HG02610 (cell line): ENCODE data around the gene SLC30A5.
"Not testable (repeated sequence)": the region's sequence is repeated elsewhere in the genome, so short reads cannot be mapped to it uniquely, and the experiment has no call there.

Experiments used
- ATAC-seq: cut with Tn5 transposase; IDR thresholded peaks from one replicate; pipeline ENCODE4 v1.9.1; 2021; ENCODE audit warnings: mild to moderate bottlenecking, moderate library complexity; ENCODE audit not compliant: unreplicated experiment

SLC30A5 gene

DNA sequence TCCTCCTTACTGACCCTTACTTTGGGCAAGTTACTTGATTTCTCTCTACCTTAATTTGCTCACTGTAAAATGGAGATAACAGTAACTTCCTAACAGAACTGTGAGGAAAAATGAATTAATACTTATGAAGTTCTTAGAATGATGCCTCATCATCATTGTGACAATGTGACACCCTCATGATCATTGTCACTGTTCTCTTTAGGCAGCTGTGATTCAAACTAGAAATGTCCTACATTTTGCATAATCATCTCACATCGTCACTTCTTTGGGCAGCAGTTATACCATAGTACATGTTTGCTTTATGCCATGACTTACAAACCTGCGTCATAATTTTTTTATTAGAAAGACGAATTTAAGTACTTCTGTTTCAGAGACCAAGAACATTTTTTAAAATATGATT is 9.7 kb downstream of the SLC30A5 start:
- ATAC-seq: no peak

DNA sequence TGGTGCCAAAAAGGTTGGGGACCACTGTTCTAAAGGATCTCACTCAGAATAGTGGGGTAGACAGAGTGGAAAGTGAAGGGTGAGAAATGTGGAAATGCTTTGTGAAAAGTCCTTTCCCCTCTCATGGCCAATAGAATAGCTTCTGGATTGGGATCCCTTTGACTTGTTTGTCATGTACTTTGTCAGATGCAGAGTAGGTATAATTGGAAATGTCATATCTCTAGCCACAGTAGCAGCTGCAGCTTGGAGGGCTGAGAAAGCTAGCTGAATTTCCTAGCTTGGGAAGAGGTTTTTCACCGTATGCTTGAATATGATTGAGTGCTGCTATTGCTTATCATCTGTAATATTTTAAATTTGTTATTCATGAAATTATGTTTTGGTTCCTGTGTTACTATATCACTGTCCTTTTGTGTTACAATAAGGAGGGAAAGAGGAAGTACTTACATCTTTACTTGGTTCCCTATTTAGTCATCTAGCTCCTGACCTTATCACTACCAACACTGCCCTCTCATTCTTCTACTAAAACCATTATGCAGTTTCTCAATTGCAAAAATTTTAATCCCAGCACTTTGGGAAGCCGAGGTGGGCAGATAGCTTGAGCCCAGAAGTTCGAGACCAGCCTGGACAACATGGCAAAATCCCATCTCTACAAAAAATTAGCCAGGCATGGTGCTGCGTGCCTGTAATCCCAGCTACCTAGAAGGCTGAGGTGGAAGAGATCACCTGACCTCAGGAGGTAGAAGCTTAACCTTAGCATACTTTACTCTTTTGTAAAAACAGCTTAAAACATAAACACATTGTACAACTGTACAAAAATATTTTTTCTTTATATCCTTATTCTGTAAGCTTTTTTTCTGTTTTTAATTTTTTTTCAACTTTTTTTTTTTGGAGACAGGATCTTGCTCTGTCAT is 12.4 kb downstream of the SLC30A5 start:
- peak; percentile 93 for ATAC-seq

DNA sequence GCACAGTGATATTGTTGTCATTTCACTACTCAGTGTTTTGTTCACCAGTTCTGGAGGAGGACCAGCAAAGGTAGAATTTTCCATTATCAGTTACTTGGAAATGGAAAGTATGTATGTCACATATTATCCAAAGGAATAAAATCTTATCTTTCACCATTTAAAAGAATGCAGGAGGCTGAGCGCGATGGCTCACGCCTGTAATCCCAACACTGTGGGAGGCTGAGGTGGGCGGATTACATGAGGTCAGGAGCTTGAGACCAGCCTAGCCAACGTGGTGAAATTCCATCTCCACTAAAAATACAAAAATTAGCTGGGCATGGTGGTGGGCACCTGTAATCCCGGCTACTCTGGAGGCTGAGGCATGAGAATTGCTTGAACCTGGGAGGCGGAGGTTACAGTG is 14.6 kb downstream of the SLC30A5 start:
- not testable (repeated sequence) for ATAC-seq

DNA sequence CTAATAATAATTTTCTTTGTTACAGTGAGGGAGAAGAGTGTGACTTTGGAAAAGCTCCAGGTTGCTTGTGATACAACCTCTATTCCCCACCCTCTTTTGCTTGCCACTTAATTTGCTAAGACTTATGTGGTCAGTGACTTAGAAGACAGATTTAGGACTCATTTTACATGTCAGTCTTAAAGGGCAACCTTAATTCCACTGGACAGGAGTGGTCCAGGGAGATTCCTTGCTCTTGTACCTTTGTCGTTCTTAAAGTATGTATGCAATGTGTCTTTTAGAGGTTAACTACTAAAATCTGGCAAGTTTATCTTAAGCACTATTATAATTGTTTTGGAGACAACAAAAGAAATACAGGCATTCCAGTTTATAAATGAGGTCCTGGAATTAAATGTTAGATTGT is 20.0 kb downstream of the SLC30A5 start:
- no peak for ATAC-seq

DNA sequence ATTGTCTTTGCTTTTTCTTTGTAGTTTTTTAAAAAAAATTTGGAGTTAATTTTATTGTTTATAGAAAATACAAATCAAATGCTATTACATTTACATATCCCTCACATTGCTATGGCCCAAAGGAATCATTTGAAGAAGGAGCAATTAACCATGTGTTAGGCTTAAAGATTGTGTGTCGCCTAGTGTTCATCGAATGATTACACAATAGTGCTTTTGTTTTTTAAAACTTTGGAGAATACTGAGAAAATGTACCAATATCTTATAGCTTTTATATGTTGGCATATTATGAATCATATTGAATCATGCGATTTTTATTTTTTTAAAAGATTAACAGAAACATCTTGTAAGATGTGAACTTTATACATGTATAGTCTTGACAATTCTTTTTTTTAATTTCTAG is 21.7 kb downstream of the SLC30A5 start:
- ATAC-seq: no peak

DNA sequence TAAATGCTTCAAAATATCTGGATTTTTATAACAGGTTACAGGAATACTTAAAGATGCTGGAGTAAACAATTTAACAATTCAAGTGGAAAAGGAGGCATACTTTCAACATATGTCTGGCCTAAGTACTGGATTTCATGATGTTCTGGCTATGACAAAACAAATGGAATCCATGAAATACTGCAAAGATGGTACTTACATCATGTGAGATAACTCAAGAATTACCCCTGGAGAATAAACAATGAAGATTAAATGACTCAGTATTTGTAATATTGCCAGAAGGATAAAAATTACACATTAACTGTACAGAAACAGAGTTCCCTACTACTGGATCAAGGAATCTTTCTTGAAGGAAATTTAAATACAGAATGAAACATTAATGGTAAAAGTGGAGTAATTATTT is 35.6 kb downstream of the SLC30A5 start:
- ATAC-seq: no peak

DNA sequence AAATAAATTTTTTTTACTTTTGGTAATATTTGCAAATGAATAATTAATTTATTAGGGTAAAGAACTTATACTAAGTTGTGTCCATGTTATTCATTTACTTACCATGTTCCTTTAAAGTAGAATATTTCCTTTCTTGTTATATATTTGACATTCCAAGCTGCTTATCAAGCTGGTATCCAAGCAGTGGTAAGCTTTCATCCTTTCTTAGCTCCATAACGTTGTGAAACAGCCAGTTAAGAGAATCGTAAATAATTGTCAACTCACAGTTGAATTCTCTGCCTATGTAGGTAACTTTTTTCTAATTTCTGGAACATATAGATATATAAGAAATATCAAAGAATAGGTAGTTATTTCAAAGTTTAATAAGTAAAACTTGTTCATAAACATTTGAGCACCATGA is 36.4 kb downstream of the SLC30A5 start:
- ATAC-seq: no peak

DNA sequence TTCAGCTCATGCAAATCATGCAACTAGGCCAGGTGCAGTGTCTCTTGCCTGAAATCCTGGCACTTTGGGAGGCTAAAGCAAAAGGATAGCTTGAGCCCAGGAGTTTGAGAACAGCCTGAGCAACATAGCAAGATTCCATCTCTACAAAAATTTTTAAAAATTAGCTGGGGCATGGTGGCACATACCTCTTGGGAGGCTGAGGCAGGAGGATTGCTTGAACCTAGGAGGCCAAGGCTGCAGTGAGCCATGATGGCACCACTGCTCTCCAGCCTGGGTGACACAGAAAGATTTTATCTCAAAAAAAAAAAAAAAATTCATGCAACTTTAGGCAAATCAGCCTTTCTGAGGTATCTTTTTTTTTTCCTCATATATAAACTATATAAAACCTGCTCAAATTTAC is 37.5 kb downstream of the SLC30A5 start:
- no peak for ATAC-seq

DNA sequence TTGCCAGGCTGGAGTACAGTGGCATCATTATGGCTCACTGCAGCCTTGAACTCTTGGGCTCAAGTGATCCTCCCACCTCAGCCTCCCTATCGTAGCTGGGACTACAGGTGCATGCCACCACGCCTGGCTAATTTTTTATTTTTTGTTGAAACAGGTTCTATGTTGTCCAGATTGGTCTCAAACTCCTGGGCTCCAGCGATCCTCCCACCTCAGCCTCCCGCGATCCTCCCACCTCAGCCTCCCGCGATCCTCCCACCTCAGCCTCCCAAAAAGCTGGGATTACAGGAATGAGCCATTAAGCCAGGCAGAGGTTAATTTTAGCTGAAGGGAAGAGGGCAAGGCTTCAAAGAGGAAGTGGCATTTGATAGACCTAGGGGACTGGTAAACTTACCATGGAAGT is 40.3 kb downstream of the SLC30A5 start:
- ATAC-seq: no peak

DNA sequence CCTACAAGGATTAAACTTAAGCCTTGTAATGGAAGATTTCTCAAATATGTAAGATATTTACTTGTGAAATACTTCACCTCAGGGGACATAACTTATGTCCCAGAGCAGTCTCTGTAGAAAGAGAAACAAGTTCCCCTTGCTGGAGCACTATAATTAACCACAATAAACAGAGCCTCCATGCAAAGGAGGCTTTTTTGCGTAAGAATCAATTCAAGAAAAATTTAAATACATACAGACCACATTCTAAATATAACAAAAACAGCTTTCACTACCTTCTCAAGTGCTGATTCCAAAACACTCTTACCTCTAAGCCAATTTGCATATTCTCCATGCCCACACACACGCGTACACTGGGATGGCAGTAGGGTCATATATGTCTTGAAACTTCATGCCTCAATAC is 42.5 kb downstream of the SLC30A5 start:
- ATAC-seq: peak; percentile 91

DNA sequence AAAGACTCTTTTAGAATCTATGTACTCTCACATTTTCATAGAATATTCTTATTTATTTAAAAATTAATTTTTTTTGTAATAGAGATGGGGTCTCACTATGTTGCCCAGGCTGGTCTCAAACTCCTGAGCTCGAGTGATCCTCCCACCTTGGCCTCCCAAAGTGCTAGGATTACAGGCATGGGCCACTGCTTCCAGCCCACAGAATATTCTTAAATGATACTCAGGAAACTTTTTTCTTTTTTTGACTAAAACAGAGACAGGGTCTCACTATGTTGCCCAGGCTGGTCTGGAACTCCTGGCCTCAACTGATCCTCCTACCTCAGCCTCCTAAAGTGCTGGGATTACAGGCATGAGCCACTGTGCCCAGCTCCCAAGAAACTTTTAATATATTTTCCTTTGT is 43.4 kb downstream of the SLC30A5 start:
- not testable (repeated sequence) for ATAC-seq

DNA sequence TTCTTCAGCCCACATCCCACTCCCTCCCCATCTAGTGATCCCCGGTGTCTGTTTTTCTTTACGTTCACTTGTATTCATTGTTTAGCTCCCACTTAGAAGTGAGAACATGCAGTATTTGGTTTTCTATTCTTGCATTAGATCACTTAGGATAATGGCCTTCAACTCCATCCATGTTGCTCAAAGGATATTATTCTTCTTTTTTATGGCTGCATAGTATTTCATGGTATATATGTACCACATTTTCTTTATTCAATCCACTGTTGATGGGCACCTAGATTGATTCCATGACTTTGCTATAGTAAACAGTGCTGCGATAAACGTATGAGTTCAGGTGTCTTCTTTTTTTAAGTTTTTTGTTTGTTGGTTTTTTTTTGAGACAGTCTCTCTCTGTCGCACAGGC is 44.0 kb downstream of the SLC30A5 start:
- ATAC-seq: no peak

DNA sequence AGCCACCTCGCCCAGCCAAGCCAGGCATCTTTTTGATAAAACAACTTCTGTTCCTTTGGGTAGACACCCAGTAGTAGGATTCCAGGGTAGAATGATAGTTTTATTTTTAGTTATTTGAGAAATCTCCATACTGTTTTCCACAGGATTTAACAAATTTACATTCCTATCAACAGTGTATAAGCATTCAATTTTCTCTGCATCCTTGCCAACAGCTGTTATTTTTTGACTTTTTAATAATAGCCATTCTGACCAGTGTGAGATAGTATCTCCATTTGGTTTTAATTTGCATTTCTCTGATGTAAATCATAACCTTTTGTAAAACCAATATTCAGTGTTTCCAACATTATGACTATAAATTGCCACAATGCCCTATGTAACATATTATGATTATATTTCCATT is 45.0 kb downstream of the SLC30A5 start:
- ATAC-seq: no peak

DNA sequence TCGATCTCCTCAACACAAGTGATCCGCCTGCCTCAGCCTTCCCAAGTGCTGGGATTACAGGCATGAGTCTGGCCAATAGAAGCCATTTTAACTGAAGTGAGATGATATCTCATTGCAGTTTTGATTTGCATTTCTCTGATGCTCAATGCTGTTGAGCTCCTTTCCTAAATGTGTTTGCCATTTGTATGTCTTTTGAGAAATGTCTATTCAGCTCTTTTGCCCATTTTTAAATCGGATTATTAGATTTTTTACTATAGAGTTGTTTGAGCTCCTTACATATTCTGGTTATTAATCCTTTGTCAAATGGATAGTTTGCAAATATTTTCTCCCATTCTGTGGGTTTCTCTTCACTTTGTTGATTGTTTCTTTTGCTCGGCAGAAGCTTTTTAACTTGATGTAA is 46.4 kb downstream of the SLC30A5 start:
- ATAC-seq: not testable (repeated sequence)

DNA sequence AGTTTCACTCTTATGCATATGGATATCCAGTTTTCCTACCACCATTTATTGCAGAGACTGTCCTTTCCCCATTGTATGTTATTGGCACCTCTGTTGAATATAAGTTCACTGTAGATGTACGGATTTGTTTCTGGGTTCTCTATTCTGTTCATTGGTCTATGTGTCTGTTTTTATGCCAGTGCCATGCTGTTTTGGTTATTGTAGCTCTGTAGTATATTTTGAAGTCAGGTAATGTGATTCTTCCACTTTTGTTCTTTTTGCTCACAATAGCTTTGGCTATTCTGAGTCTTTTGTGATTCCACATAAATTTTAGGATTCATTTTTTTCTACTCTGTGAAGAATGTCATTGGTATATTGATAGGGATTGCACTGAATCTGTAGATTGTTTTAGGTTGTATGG is 47.0 kb downstream of the SLC30A5 start:
- ATAC-seq: no peak

DNA sequence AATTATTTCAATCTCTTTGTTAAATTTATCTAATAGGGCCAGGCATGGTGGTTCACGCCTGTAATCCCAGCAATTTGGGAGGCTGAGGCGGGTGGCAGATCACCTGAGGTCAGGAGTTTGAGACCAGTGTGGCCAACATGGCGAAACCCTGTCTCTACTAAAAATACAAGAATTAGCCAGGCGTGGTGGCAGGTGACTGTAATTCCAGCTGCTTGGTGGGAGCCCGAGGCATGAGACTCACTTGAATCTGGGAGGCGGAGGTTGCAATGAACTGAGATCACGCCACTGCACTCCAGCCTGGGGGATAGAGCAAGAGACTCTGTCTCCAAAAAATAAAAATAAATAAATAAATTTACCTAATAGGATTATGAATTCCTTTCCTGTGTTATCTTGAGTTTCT is 54.8 kb downstream of the SLC30A5 start:
- ATAC-seq: not testable (repeated sequence)

DNA sequence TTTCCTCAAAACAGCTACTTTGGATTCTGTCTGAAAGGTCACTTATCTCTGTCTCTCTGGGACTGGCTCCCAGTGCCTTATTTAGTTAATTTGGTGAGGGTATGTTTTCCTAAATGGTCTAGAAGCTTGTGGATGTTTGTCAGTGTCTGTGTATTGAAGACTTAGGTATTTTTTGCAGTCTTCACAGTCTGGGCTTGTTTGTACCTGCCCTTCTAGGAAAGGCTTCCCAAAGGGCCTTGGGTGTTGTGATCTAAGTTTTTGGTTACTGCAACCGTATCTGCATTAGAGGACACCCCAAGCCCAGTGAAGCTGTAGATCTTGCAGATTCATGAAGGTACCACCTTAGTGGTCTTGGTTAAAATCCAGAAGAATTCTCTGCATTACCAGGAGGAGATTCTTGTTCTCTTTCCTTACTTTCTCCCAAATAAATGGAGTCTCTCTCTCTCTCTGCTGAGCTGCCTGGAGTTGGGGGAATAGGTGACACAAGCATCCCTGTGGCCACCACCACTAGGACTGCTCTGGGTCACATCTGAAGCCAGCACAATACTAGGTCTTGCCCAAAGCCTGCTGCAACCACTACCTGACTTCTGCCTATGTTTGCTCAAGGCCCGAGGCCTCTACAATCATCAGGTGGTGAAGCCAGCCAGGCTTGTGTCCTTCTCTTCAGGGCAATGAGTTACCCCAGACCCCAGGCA is 55.3 kb downstream of the SLC30A5 start:
- no peak for ATAC-seq

DNA sequence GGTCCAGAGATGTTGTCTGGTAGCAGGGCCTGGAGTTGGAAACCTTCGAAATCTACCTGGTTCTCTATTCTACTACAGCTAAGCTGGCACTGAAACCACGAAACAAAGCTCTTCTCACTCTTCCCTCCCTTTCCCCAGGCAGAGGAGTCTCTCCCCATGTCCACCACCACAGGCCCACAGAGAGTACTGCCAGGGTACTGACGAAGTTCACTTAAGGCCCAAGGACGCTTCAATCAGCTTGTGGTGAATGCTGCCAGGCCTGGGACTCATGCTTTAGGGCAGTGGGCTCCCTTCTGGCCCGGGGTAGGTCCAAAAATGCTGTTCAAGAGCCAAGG is 55.8 kb downstream of the SLC30A5 start:
- ATAC-seq: no peak

DNA sequence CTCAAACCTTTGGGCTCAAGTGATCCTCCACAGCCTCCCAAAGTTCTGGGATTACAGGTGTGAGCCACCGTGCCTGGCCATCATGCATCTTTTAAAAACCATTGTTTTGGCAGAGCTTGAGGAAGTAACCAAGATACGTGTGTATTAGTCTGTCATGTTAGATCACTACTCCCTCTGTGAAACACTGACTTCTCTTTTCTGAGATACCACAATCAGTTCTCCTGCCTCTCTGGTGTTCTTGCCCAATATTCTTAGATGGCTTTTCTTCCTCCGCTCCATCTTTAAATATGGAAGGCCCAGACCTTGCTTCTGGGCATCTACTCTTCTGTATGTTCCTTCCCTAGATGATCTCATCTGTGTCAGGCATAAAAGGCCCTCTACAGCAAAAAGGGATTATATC is 58.9 kb downstream of the SLC30A5 start:
- ATAC-seq: no peak

DNA sequence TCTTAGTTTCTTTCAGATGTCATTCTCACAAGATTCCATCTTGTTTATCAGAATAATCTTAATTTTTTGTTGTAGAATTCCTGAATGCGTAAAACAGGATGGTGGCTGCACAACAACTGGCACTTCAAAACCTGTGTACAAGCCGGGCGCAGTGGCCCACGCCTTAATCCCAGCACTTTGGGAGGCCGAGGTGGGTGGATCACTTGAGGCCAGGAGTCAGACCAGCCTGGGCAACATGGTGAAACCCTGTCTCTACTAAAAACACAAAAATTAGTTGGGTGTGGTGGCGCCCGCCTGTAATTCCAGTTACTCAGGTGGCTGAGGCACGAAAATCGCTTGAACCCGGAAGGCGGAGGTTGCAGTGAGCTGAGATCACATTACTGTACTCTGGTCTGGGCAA is 62.6 kb downstream of the SLC30A5 start:
- ATAC-seq: no peak

DNA sequence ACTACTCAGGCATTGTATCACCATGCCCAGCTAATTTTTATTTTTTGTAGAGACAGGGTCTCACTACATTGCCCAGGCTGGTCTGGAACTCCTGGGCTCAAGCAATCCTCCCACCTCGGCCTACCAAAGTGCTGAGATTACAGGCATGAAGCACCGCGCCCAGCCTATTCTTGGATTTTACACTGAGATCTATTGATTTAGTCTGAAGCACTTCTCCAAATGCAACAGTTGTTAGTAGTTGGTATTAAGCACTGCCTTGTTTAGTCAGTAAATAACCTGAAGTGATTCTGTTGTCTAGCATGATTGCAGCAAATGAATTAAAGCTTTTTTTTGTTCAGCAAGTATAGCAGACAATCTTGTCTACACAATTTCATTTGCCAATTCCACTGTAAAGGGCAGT is 64.2 kb downstream of the SLC30A5 start:
- ATAC-seq: no peak

DNA sequence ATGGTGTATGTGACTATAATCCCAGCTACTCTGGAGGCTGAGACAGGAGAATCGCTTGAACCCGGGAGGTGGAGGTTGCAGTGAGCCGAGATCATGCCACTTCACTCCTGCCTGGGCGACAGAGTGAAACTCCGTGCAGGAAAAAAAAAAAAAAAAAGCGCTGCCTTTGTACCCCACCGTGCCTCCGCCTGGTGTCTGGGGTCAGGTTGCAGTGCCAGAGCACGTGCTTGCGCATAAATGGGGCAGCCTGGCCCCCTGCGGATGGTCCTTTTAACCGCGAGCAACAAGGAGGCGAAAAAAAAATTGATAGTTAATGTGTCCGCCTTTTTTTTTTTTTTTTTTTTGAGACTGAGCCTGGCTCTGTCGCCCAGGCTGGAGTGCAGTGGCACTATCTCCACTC is 66.8 kb downstream of the SLC30A5 start:
- no peak for ATAC-seq
